ENCODE measurements around the gene SDSL. TPM values are rescaled to one million over a fixed set of nuclear protein-coding genes. Genes with fewer than 3 reads are reported as not detected.

SDSL gene
- total RNA-seq, 1 donor from 2014 or later: 0.31 TPM

DNA sequence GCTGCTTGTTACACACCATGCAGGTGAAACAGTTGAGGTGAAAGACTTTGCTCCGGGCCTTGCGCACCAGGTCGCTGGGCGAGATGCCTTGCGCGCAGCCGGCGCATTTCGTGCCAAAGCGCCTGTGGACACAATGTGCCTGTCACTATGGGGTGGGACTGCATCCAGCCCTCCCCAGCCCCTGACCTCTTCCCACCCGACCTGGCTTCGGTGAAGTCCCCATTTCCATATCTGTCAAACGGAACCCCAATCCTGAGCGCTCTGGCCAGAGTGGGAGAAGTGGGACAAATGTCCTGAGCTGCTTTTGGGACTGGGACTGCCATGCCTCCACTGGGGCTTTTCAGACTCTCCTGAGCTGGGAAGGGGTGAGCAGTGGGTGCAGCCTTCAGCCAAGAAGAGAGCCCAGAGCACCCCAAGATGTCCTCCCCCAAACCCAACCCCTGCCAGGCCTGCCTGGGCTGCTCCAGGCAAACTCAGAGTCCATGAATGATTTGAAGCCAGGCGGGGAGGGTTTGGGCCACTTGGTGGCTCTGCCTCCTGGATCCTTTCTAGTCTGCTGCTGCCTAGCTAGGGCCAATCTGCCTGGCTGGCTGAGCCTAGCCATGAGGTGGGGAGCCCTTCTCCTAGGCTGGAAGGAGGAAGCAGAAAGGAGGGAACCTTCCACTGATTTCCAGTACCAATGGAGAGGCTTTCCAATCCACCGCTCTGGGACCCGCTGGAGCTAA is 47.2 kb downstream of the SDSL start:
- no peak for DNase-seq

DNA sequence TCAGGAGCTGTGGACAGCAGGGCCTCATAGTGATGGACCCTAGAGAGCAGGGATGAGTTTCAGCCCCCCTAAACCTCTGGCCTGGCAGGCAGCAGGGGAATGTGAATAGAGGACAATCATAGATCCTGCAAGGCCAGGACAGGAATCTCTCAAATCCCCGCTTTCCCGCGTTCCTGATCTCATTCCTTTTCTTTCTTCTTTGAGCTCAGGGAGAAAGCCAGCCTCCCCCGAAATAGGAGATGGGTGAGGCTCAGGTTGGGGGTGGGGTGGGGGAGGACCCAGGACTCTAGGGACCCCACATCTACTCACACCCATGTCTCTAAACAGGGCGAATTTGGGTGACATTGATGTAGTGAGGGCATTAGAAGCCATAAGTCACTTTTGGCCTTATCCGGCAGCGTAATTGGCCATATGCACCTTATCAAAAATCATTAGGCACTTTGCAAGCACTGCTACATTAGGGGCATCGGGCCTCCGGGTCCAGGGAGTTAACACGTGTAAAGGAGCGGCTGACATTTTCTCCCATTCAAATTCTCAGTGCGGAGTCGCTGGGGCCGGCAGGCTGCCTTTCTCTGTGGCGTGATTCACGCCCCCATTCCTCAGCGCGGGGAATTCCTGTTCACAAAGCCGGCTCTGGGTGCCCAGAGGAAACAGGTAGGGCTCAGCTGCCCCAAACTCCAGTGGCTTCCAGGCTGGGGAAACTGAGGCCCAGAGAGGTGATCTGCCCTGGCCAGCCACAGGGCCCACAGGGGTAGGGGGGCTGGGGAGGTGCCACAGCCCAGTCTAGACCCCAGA is 48.0 kb downstream of the SDSL start:
- no peak for DNase-seq

DNA sequence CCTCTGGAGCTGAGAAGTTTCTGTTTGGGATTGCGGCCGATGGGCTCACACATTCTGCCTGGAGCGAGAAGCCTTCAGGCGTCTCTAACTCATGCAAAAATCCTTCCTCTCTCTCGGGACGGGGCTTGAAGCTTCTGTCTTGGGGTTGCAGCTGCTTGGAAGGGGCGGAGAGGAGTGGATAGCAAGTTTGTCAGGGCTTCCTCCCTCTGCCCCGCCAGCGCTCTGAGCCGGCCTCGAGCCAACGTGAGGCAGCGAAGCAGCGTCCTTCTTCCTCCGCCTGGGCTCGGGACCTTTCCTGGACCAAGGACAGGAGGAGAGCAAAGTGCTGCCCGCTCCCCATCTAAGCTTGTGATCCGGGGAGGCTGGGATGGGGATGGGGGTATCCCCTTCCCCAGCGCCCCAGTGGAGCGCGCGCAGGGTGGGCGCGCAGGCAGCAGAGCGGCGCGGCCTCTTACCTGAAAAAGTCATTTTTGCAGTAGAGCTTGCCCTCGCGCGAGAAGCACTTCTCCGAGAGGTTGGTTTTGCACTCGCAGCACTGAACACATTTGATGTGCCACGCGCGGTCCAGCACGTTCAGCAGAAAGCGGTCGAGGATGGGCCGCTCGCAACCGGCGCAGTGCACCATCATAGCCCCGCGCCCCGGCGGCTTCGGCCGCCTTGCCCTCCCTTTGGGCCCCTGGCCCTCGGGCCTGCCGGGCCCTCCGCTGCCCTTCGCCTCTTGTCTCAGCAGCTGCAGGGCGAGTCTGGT is 48.9 kb downstream of the SDSL start:
- no peak for DNase-seq

DNA sequence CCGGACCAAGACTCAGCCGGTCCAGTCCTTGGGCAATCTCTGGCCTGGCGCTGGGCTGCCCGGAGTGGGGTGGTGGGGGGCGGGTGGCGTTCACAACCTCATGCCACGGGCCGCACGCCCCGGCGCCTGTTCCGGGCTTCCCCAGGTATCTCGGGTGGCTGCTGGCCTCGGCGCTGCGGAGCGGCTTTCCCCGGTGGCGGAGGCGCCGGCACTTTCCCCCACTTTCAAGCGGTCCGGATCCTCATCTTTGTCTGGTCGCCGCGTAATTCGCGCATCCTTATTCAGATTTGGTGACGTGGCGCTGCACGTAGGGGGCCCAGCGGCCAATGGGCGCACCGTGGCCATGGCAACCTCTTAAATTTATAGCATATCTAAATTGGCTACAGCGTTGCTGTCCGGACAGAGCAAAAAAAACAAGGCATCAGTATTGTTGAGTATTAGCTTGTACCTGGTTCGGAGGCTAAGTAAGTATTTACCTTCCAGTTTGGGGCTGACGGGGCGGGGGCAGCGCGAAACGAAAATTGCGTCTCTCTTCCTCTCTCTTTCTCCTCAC is 49.5 kb downstream of the SDSL start, which contains the start of gene LHX5:
Gene LHX5 (minus strand): TSS at position 253 of the 553 bp plus-strand sequence. CDS start 373 bp downstream, outside the sequence.
- DNase-seq: no peak

DNA sequence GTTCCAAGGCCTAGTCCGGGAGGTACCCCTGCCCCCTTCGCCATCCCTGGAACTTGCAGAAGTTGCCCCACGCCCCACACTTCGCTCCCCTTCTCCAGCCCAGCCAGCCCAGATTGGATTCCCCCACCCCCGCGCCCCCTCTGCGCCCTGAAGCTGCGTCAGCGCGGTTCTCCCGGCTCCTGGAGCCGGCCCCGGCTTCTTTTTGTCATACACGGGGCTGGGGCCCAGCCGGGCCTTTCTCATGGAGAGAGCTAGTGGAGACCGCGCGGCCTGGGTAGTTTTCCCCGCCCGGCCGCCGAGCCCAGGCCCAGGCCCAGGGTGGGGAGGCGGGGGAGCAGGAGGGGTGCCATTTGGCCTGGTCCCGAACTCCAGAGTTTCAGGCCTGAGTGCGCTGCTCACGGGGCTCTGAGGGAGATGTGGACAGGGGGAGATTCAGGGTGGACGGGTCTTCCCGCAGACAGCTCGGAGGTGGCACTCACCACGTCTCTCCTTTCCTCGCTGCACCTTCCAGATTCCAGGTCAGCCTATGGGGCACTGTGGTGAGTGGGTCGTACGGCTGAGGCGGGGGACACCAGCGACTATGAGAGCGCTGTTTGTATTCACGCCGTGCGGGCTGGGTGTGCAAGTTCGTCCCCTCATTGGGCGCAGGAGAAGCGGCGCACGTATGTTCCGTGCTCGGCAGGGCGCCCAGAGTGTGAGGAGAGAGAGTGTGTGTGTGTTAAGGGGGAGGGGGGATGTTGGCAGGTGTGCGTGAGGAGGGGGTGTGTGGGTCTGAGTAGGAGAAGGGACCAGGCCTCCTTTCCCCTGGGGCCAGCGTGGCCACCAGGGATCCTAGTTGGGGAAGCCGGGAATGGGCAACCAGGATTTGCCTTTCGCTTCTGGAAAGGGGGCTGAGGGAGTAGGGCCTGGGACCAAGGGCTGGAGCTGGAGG is 50.3 kb downstream of the SDSL start:
- DNase-seq: no peak

DNA sequence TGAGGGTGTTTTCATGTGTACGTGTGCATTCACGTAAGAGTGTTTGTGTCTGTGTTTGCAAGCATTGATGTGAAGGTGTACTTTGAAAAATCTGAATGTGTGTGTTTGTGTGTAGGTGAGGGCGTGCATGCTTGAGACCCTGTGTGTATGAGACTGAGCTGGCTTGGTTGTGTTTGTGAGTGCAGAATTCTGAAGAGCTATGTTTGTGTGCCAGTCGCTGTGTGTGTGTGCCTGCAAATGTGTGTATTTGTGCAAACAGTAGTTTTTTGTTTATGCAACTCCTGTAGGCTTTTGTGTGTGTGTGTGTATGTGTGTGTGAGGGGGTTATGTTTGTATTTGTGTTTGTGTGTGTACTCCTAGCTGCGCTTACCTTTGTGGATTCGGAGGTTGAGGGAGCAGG is 51.2 kb downstream of the SDSL start:
- no peak for DNase-seq

DNA sequence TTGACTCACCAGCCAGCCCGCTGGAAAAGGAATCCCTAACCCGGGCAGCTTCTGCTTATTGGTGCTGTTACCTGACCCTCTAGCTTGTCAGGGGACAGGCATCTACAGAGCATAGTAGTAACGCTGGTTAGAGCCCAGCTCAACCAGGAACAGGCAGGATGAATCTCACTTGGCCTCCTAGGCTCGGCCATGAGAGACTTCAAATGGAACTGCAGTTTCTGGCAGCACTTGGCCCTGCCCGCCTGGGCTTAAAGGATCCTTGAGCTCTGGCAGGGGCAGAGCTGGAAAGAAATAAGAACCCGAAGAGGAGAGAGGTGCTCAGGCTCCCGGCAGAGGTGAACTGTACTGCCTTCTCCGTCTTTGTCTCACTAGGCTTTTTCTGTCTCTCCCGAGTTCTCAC is 51.8 kb downstream of the SDSL start:
- DNase-seq: no peak

DNA sequence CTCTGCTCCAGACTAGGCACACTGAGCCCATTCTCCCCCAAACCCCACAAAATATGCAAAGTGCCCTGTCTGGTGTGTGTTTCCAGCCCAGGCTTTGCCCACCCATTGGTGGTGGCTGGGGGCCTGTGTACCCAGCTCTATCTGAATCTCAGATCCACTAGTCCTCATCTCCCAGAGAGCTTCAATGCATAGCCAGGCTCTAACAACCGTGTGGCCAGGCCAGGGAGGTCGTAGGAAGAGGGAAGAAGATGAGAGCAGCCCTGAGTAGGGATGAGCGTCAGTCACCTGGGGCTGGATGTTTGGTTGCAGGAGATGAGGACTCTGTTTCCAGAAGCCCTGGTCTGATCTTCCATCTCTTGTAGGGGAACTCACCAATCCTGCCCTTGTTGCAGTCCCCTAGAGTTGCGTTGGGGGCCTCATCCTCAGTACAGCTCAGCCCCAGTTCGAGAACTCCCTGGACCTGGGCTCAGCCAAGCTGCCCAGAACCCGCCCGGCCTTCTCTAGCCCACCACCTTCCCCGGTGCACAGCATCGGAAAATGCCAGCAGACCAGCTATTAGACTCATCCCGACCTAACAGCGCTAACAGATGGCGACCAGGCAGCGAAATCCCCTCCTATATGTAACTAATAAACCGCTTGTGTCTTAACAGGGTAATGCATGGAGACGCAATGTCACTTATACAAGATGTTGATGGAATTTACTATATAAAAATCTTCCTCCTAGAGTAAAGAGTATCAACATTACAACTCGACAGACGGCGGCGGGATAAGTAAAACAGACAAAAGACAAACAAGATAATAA is 52.7 kb downstream of the SDSL start:
- no peak for DNase-seq

DNA sequence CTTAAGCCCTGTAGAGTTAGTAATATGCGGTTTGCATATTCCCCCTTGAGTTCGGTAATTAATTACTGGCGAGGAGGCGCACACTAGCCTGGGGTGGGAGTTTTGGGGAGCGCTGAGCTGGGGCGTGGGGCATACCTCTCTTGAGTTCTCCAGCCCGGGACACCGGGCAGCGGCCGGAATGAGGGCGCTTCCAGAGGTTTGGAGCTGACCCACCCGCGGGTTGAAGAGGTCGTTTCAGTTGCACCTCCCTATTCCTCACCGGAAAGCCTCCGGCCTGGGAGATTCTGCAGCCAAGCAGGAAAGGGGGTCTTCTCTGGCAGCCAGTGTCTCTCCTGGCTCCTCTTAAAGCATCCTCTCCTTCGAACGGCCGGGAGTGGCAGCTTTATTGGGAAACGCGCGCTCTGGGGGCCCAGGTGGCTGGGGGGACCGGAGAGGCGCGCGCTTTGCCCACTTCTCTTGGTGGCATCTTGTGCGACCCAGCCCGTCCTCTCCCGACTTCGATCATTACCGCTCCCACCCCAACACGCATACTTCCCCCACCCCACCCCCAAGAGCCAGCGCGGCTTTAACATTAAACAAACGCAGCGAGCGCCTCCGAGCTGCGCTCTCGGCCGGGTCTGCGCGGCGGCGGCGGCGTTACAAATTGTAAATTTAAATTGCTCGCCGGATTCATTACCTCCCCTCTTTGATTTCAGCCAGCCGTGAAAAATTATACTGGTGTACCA is 53.4 kb downstream of the SDSL start:
- no peak for DNase-seq

DNA sequence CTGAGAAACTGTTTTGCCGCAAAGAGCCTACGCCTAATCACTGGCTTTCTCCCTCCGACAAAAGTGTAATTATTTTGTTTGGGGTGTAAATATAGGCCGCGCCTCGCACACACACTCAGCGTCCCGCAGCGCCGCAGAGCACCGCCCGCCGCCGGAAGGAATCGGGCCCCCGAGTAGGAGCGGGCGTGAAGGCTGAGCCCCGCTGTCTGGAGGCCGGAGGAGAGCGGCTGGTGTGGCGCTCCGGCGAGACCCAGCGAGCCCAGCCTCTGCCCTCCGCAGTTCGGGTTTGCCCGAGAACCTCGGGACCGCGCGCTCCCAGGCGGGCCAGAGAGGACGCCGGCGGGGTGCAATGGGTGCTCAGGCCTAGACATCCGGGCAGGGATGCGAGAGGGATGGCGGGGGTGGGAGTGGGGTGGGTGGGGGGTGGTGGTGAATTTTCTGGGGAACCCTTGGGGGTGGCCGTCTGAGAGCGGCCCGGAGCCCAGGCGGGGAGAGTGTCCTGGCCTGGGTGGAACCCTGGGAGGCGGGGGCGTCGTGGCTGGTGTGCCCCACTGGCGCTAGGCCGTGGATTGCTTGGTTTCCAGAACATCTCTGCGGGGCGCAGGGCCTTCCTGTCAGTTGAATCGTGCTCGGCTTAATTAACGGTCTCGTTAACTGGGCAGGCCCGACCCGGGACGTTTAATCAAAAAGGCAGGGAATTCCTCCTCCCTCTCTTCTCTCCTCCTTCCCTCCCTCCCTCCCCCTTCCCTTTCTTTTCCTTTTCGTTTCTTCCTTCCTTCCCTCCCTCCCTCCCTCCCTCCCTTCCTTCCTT is 54.2 kb downstream of the SDSL start:
- DNase-seq: no peak

DNA sequence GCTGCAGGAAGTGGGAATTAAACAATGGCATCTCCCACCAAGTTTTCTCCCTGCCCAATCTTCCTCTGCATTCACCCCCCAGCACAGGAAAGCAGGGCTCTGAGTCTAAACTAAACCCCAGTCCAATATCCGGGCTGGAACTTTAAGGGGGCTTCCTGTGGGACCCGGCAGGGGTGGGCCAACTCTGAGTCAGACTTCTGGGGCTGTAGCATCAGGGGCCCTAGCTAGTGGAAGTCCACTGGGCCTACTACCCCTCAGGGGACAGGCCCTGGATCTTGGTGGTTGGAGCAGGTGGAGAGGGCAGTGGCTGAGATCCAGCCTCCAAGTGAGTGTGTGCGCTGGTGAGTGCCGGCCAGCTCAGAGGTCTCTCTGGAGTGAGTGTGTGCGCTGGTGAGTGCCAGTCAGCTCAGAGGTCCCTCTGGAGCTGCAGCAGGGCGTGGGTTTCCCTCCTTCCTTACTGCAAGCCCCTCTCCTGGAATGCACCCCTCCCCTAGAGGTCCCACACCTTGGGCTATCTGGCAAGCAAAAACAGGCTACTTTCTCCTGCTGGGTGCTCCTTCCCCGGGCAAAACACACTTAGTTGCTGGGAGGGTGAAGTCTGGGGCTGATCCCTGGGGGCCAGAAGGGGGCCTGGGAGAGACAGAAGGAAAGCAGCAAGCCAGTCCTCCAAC is 55.1 kb downstream of the SDSL start:
- DNase-seq: no peak

DNA sequence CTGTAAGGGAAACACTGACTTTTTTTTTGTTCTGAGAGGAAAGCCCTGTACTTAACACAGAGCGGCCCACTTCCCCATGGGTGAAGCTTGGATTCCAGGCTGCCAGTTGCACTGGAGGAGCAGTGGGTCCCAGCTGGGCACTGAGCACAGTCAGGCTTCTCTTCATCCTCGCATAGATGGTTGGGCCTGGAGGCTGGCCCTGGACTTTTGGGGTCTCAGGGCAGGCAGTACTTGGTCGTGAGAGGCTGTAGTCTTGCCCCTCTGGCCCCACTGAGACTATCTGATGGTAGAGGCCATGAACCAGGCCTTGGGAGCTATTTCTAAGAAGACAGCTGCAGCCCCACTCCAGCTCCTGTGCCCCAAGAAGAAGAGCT is 55.6 kb downstream of the SDSL start:
- DNase-seq: no peak

DNA sequence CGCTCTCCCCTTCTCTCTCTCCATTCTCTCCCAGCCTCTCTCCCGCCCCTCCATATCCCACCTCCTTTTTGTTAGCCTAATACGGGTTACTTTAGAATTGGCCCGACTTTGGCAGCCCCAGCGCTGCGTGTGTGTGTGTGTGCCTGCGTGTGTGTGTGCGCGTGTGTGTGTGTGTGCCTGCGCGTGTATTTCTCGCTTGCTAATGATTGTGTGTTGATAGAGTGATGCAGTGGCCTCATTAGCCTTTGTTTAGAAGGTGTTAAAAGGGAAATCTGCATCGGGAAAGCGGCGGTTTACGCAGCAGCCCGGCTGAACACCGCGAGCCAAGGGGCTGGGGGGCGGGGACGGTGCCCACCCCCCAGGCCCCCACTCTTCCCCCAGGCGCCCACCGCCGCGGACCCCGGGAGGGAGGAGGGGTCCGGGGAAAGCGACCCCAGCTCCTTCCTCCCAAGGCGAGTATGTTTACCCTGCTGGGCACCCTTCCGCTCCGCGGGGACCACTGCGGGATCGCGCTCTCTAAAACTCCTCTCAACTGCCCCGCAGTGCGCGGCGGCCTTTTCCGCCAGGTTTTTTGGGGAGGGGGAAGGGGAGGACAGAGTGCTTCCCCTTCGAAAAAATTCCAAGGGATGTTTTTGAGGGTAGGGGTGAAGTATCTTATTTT is 56.3 kb downstream of the SDSL start:
- DNase-seq: no peak

DNA sequence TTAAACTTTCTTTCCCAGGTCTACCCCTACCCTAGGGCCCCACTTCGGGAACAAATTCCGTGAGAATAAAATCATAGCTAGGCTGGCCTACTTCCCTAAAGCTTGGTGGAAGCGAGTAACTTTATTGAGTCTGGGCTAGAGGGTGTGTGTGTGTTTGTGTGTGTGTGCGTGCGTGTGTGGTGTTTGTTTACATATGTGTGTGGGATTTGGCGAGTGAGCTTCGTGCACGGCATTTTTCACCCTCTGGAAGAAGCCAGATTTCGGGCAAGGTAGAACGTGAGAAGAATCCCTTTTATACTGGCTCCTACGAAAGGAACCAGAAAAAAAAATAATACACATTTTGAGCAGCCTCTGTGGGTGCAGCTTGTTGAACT is 57.0 kb downstream of the SDSL start:
- DNase-seq: no peak

DNA sequence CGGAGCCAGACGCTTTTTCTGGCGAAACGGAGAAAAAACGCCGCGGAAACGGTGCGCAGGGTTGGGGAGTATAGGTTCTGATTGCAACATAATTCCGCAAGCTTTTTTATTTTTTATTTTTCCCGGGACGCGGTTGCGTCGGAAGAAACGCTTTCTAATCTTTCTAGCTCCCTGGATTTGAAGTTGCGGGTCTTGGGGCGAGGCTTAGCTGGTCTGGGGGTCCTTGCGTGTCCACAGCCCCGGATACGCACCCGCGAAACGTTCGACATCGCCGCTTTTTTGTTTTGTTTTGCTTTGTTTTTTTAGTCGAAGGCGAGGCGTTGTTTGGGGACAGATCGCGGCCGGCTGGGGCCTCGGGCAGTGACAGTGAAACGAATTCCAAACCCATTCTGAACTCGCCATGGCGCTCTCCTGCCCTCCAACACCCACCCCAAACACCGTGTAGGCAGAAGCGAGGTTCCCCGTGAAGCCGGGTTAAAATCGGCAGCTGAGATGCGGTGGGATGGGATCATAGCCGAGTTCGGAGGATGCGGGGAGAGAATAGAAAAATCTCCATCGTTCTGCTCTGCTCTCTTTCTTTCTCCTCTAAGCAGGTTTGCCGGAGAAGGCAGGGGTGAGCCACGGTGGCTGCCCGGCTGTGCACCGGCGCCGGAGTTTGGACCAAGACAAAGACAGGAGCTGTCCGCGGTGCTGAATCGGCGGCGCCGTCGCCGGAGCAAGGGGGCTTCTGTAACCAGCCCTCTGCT is 57.6 kb downstream of the SDSL start:
- DNase-seq: peak; percentile 81

DNA sequence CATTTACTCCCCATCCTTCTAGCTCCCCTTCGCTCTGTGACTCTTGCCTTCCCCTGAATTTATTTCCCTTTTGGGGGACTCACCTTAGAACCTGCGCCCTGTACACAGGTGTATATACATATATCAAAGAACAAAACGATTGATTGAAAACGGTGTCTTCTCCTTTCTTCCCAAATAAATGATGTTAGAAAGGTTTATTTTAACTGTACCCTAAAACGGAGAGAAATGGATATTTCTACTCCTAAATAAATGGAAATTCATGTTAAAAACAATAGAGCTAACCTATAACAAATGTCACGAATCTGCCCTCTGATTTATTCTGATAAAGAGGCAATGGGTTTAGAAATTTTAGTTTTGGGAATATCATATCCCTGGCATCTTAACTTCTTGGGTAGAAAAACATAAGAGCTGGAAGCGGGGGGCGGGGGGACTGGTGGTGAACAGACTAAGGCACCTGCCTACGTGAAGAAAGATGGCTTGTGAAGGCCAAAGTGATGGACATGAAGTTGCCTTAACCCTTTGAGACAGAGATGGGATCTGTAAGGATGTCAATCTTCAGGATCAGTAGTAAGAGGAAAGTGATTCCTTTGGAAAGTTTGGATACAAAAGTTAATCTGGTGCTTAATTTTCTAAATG is 58.3 kb downstream of the SDSL start:
- no peak for DNase-seq

DNA sequence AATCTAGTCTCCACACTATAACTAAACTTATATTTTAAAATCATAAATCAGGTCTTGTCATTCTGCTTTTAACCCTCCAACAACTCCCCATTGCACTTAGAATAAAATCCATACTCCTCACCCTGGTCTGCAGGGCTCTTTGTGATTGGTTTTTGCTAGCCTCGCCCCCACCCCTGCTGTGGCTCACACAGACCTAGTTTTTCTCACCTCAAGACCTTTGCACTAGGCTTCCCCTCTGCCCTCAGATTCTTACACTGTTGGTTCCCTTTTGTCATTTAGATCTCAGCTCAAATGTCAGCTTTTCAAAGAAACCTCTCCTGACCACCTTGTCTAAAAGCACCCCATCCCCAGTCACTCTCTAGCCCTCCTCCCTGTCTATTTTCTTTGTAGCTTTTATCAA is 60.2 kb downstream of the SDSL start:
- no peak for DNase-seq
